ENCODE data around the gene TASP1. TPM values are rescaled to one million over a fixed set of nuclear protein-coding genes. Genes with fewer than 3 reads are reported as not detected.
"Not testable (repeated sequence)": the region's sequence is repeated elsewhere in the genome, so short reads cannot be mapped to it uniquely, and the experiment has no call there.

Gene TASP1
- total RNA-seq, 1 donor, result 6.5 TPM

GRCh38 chr20:13373400-13373799, 265.3 kb downstream of the TASP1 start:
- H3K4me3 ChIP-seq (ENCODE audit: low read depth, low read length), result no peak overlapping the region
- DNase-seq (ENCODE audit: low read depth), result no peak
- no peak for TF ChIP-seq CTCF (IDR thresholded peaks at IDR 0.05; ENCODE audit: insufficient read depth, low read length)

GRCh38 chr20:13364278-13365170, 274.2 kb downstream of the TASP1 start:
- no peak for TF ChIP-seq CTCF (IDR thresholded peaks at IDR 0.05; ENCODE audit: insufficient read depth, low read length)
- H3K4me3 ChIP-seq (ENCODE audit: low read depth, low read length), result no peak overlapping the region
- DNase-seq (ENCODE audit: low read depth), result no peak

GRCh38 chr20:13363473-13363872, 275.3 kb downstream of the TASP1 start:
- no peak for TF ChIP-seq CTCF (IDR thresholded peaks at IDR 0.05; ENCODE audit: insufficient read depth, low read length)
- no peak overlapping the region for H3K4me3 ChIP-seq (ENCODE audit: low read depth, low read length)
- no peak for DNase-seq (ENCODE audit: low read depth)

- not testable (repeated sequence) for DNase-seq (ENCODE audit: low read depth)
Measured at GRCh38 chr20:13362165-13362564, 276.6 kb downstream of the TASP1 start.

GRCh38 chr20:13358936-13359335, 279.8 kb downstream of the TASP1 start:
- H3K4me3 ChIP-seq (ENCODE audit: low read depth, low read length); DNase-seq (ENCODE audit: low read depth): not testable (repeated sequence)

More at GRCh38 chr20:13362165-13362564, 276.6 kb downstream of the TASP1 start:
- not testable (repeated sequence) for H3K4me3 ChIP-seq (ENCODE audit: low read depth, low read length)

- H3K4me3 ChIP-seq (ENCODE audit: low read depth, low read length); DNase-seq (ENCODE audit: low read depth): not testable (repeated sequence)
Measured at GRCh38 chr20:13357782-13358181, 280.9 kb downstream of the TASP1 start.

GRCh38 chr20:13356591-13356990, 282.1 kb downstream of the TASP1 start:
- H3K4me3 ChIP-seq (ENCODE audit: low read depth, low read length), result no peak overlapping the region
- no peak for DNase-seq (ENCODE audit: low read depth)
- no peak for TF ChIP-seq CTCF (IDR thresholded peaks at IDR 0.05; ENCODE audit: insufficient read depth, low read length)

GRCh38 chr20:13355941-13356486, 282.7 kb downstream of the TASP1 start:
- TF ChIP-seq CTCF (IDR thresholded peaks at IDR 0.05; ENCODE audit: insufficient read depth, low read length), result no peak
- no peak for DNase-seq (ENCODE audit: low read depth)
- H3K4me3 ChIP-seq (ENCODE audit: low read depth, low read length), result no peak overlapping the region
